ENCODE measurements around the gene KANK2. TPM values are rescaled to one million over a fixed set of nuclear protein-coding genes. Genes with fewer than 3 reads are reported as not detected.

The KANK2 gene
- total RNA-seq, 4 donors from 2014 or later: 28.7 to 117 (median 77.7) TPM

- no peak for DNase-seq (ENCODE audit: low spot score in 2 of 2)
- no peak overlapping the region for H3K4me3 ChIP-seq (ENCODE audit: low read depth, poor library complexity, severe bottlenecking)
- WGBS, 2 donors: 89 to 90% methylated on average over 14 of the region's 14 CpGs
These were observed 30.0 kb upstream of the KANK2 start for GRCh38 chr19:11227195-11227886.

GRCh38 chr19:11226716-11227166, 29.4 kb upstream of the KANK2 start:
- H3K4me3 ChIP-seq (ENCODE audit: low read depth, poor library complexity, severe bottlenecking): no peak overlapping the region
- TF ChIP-seq POLR2A (IDR thresholded peaks at IDR 0.05): no peak
- TF ChIP-seq CTCF (IDR thresholded peaks at IDR 0.05): no peak
- 82 to 95% methylated on average over 1 of the region's 1 CpG for WGBS, 2 donors
- DNase-seq (ENCODE audit: low spot score in 2 of 2): no peak
- intact Hi-C loops (cut with DNase I; ENCODE audit: low total_unique reads): no loop called here

More at GRCh38 chr19:11227195-11227886, 30.0 kb upstream of the KANK2 start:
- TF ChIP-seq CTCF (IDR thresholded peaks at IDR 0.05) (no peak), POLR2A (IDR thresholded peaks at IDR 0.05) (no peak)
- intact Hi-C loops (cut with DNase I; ENCODE audit: low total_unique reads): no loop called here

GRCh38 chr19:11225815-11226214, 28.5 kb upstream of the KANK2 start:
- TF ChIP-seq CTCF (IDR thresholded peaks at IDR 0.05): no peak
- TF ChIP-seq POLR2A (IDR thresholded peaks at IDR 0.05): no peak
- 92 to 96% methylated on average over 3 of the region's 3 CpGs for WGBS, 2 donors
- no peak overlapping the region for H3K4me3 ChIP-seq (ENCODE audit: low read depth, poor library complexity, severe bottlenecking)
- intact Hi-C loops (cut with DNase I; ENCODE audit: low total_unique reads): no loop called here
- DNase-seq (ENCODE audit: low spot score in 2 of 2): no peak

- intact Hi-C loops (cut with DNase I; ENCODE audit: low total_unique reads): no loop called here
- 87 to 91% methylated on average over 5 of the region's 5 CpGs for WGBS, 2 donors
- no peak for DNase-seq (ENCODE audit: low spot score in 2 of 2)
- H3K4me3 ChIP-seq (ENCODE audit: low read depth, poor library complexity, severe bottlenecking): no peak overlapping the region
- TF ChIP-seq CTCF (IDR thresholded peaks at IDR 0.05) (no peak), POLR2A (IDR thresholded peaks at IDR 0.05) (no peak)
These were observed 27.8 kb upstream of the KANK2 start for GRCh38 chr19:11225172-11225571.

GRCh38 chr19:11224429-11224828, 27.1 kb upstream of the KANK2 start:
- TF ChIP-seq CTCF (IDR thresholded peaks at IDR 0.05) (no peak), POLR2A (IDR thresholded peaks at IDR 0.05) (no peak)
- 96 to 97% methylated on average over 7 of the region's 7 CpGs for WGBS, 2 donors
- intact Hi-C loops (cut with DNase I; ENCODE audit: low total_unique reads): no loop called here

GRCh38 chr19:11223200-11223599, 25.9 kb upstream of the KANK2 start:
- 92 to 93% methylated on average over 3 of the region's 3 CpGs for WGBS, 2 donors
- H3K4me3 ChIP-seq (ENCODE audit: low read depth, poor library complexity, severe bottlenecking): no peak overlapping the region
- no peak for DNase-seq (ENCODE audit: low spot score in 2 of 2)
- intact Hi-C loops (cut with DNase I; ENCODE audit: low total_unique reads): no loop called here
- TF ChIP-seq CTCF (IDR thresholded peaks at IDR 0.05) (no peak), POLR2A (IDR thresholded peaks at IDR 0.05) (no peak)

More at GRCh38 chr19:11224429-11224828, 27.1 kb upstream of the KANK2 start:
- DNase-seq (ENCODE audit: low spot score in 2 of 2): no peak
- no peak overlapping the region for H3K4me3 ChIP-seq (ENCODE audit: low read depth, poor library complexity, severe bottlenecking)

All from lower leg skin (tissue), 4 donors.